Measurements from ENCODE around the gene CCDC170.

Gene CCDC170

DNA sequence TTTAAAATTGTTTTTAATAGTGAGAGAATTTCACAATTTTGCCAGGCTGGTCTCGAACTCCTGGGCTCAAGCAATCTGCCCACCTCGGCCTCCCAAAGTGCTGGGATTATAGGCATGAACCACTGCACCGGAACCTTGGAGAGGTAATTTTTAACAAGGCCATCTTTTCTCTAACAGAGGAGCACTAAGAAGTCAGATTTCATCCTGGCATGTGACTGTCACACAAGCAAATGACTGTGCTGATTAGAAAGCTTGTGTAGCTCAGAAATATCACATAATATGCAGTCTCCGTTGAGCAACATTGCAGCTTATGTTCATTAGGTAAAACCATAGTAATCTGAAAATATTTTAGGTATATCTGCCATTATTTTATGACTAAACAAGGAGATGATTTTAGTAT is 156.0 kb downstream of the CCDC170 start:
- H2BK120ac ChIP-seq (ENCODE audit: insufficient read depth, low read length, poor library complexity), result no peak overlapping the region
- H4K8ac ChIP-seq (ENCODE audit: low read depth, low read length), result no peak overlapping the region
- no peaks in the 10 kb centered on the region for H3K4me1 ChIP-seq (ENCODE audit: control insufficient read depth in 1 of 2, insufficient read depth in 2 of 2, low read length in 2 of 2)
- H3K23ac ChIP-seq (ENCODE audit: low read length), result no peak overlapping the region
- no peaks in the 10 kb centered on the region for H3K79me2 ChIP-seq (ENCODE audit: control insufficient read depth, insufficient read depth, low read length, poor library complexity)
- no CpG with 5 or more reads among the region's 4 CpGs for WGBS (ENCODE audit: extremely low coverage, insufficient coverage, insufficient read length)
- no peak overlapping the region for H2AFZ ChIP-seq (ENCODE audit: insufficient read depth, low read length, poor library complexity)
- no peak overlapping the region for H2BK12ac ChIP-seq (ENCODE audit: low read length)
- peaks cover 2% of the 10 kb centered on the region for H3K9me3 ChIP-seq (ENCODE audit: insufficient read depth, low read depth, low read length)
- H4K12ac ChIP-seq (ENCODE audit: low read depth, low read length), result no peak overlapping the region
- no peak overlapping the region for H3K9ac ChIP-seq (ENCODE audit: low read length)
- no peak overlapping the region for H3K4me3 ChIP-seq (ENCODE audit: low read depth, low read length)
- H3K79me1 ChIP-seq (ENCODE audit: low read length), result no peaks in the 10 kb centered on the region
- H3K27ac ChIP-seq (ENCODE audit: low read depth, low read length), result no peak overlapping the region
- H3K4ac ChIP-seq (ENCODE audit: low read depth, low read length), result no peak overlapping the region
- no peaks in the 10 kb centered on the region for H3K36me3 ChIP-seq (ENCODE audit: control insufficient read depth in 1 of 2, insufficient read depth in 2 of 2, low read length in 2 of 2)
- no peak for DNase-seq
- H2AK5ac ChIP-seq (ENCODE audit: low read length), result no peak overlapping the region
- no peak overlapping the region for H2BK5ac ChIP-seq (ENCODE audit: low read depth, low read length, poor library complexity)
- H3K4me2 ChIP-seq (ENCODE audit: low read length), result no peak overlapping the region
- no peak overlapping the region for H4K91ac ChIP-seq (ENCODE audit: low read depth, low read length)
- H3K18ac ChIP-seq (ENCODE audit: low read length), result no peak overlapping the region
- no peak overlapping the region for H3K14ac ChIP-seq (ENCODE audit: low read length)
- H3K27me3 ChIP-seq (ENCODE audit: insufficient read depth, low read length), result no peaks in the 10 kb centered on the region

DNA sequence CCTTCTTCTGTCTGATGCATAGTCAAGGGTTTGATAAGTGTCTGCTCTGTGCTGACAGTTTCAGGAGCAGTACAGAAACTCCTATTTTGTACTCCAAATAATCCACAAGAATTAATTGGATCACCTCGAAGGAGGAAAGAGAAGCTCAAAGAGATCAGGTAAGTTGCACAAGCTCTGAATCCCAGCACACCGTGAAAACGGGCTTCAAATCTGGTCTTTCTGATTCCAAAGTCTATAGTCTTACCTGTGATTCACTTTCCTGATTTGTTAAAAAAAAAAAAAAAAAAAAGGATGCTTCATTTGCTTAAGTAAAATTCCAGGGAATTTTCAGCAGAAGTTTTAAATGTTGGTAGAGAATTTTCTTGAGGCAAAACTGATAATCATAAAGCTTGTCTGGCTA is 157.8 kb downstream of the CCDC170 start:
- no peak for DNase-seq
- Histone ChIP-seq H3K36me3 (ENCODE audit: control insufficient read depth in 1 of 2, insufficient read depth in 2 of 2, low read length in 2 of 2) (no peaks in the 10 kb centered on the region), H4K8ac (ENCODE audit: low read depth, low read length) (no peak overlapping the region), H4K12ac (ENCODE audit: low read depth, low read length) (no peak overlapping the region), H4K91ac (ENCODE audit: low read depth, low read length) (no peak overlapping the region), H2BK12ac (ENCODE audit: low read length) (no peak overlapping the region), H3K4me3 (ENCODE audit: low read depth, low read length) (no peak overlapping the region), H3K27ac (ENCODE audit: low read depth, low read length) (no peak overlapping the region), H2AFZ (ENCODE audit: insufficient read depth, low read length, poor library complexity) (no peak overlapping the region), H3K9me3 (ENCODE audit: insufficient read depth, low read depth, low read length) (peaks cover 2% of the 10 kb centered on the region), H3K4ac (ENCODE audit: low read depth, low read length) (no peak overlapping the region), H2BK120ac (ENCODE audit: insufficient read depth, low read length, poor library complexity) (no peak overlapping the region), H3K23ac (ENCODE audit: low read length) (no peak overlapping the region), H3K9ac (ENCODE audit: low read length) (no peak overlapping the region), H3K79me2 (ENCODE audit: control insufficient read depth, insufficient read depth, low read length, poor library complexity) (no peaks in the 10 kb centered on the region), H3K18ac (ENCODE audit: low read length) (no peak overlapping the region), H2AK5ac (ENCODE audit: low read length) (no peak overlapping the region), H2BK5ac (ENCODE audit: low read depth, low read length, poor library complexity) (no peak overlapping the region), H3K14ac (ENCODE audit: low read length) (no peak overlapping the region), H3K4me1 (ENCODE audit: control insufficient read depth in 1 of 2, insufficient read depth in 2 of 2, low read length in 2 of 2) (no peaks in the 10 kb centered on the region), H3K27me3 (ENCODE audit: insufficient read depth, low read length) (no peaks in the 10 kb centered on the region), H3K4me2 (ENCODE audit: low read length) (no peak overlapping the region), H3K79me1 (ENCODE audit: low read length) (no peaks in the 10 kb centered on the region)
- no CpG with 5 or more reads among the region's 3 CpGs for WGBS (ENCODE audit: extremely low coverage, insufficient coverage, insufficient read length)

DNA sequence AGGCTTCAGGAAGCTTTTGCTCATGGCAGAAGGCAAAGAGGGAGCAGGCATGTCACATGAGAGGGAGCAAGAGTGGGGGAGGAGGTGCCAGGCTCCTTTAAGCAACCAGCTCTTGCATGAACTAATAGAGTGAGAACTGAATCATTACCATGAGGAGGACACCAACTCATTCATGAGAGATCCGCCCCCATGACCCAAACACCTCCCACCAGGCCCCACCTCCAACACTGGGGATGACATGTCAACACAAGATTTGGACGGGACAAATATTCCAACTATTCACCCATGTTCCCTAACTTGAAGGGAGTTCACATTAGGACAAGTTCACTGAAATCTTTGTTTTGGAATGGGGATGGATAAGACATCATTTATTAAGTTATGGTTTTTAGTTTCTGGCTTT is 158.5 kb downstream of the CCDC170 start:
- no peak overlapping the region for H2BK5ac ChIP-seq (ENCODE audit: low read depth, low read length, poor library complexity)
- H3K9ac ChIP-seq (ENCODE audit: low read length), result no peak overlapping the region
- H3K4ac ChIP-seq (ENCODE audit: low read depth, low read length), result no peak overlapping the region
- H4K91ac ChIP-seq (ENCODE audit: low read depth, low read length), result no peak overlapping the region
- H3K14ac ChIP-seq (ENCODE audit: low read length), result no peak overlapping the region
- H3K18ac ChIP-seq (ENCODE audit: low read length), result no peak overlapping the region
- H3K23ac ChIP-seq (ENCODE audit: low read length), result no peak overlapping the region
- no peak overlapping the region for H3K4me2 ChIP-seq (ENCODE audit: low read length)
- no peak overlapping the region for H2BK120ac ChIP-seq (ENCODE audit: insufficient read depth, low read length, poor library complexity)
- no peak overlapping the region for H4K8ac ChIP-seq (ENCODE audit: low read depth, low read length)
- H3K27me3 ChIP-seq (ENCODE audit: insufficient read depth, low read length), result no peaks in the 10 kb centered on the region
- H3K4me1 ChIP-seq (ENCODE audit: control insufficient read depth in 1 of 2, insufficient read depth in 2 of 2, low read length in 2 of 2), result no peaks in the 10 kb centered on the region
- H2AFZ ChIP-seq (ENCODE audit: insufficient read depth, low read length, poor library complexity), result no peak overlapping the region
- no peaks in the 10 kb centered on the region for H3K79me1 ChIP-seq (ENCODE audit: low read length)
- no peak overlapping the region for H3K27ac ChIP-seq (ENCODE audit: low read depth, low read length)
- no peak overlapping the region for H3K4me3 ChIP-seq (ENCODE audit: low read depth, low read length)
- H3K9me3 ChIP-seq (ENCODE audit: insufficient read depth, low read depth, low read length), result peaks cover 2% of the 10 kb centered on the region
- DNase-seq, result no peak
- H2AK5ac ChIP-seq (ENCODE audit: low read length), result no peak overlapping the region
- no CpG with 5 or more reads among the region's 2 CpGs for WGBS (ENCODE audit: extremely low coverage, insufficient coverage, insufficient read length)
- H3K36me3 ChIP-seq (ENCODE audit: control insufficient read depth in 1 of 2, insufficient read depth in 2 of 2, low read length in 2 of 2), result no peaks in the 10 kb centered on the region
- H2BK12ac ChIP-seq (ENCODE audit: low read length), result no peak overlapping the region
- H3K79me2 ChIP-seq (ENCODE audit: control insufficient read depth, insufficient read depth, low read length, poor library complexity), result no peaks in the 10 kb centered on the region
- no peak overlapping the region for H4K12ac ChIP-seq (ENCODE audit: low read depth, low read length)

DNA sequence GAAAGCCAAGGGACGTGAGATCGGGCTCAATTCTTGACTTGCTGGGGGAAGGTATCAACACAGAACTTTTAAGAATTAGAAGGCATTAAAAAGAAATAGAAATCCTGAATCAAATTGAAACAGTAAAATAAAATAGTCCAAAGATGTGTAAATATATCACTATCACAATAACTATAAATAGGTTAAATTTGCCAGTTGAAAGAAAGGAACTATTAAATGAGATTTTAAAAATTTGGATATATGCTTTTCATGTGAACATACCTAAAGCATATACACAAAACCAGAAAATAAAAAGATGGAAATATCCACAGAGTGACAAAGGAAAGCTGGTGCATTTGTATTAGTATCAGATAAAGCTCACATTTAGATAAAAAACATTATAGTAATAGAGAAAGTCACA is 161.3 kb downstream of the CCDC170 start:
- Histone ChIP-seq H3K9ac (ENCODE audit: low read length) (no peak overlapping the region), H4K12ac (ENCODE audit: low read depth, low read length) (no peak overlapping the region), H3K79me1 (ENCODE audit: low read length) (no peaks in the 10 kb centered on the region), H2AFZ (ENCODE audit: insufficient read depth, low read length, poor library complexity) (no peak overlapping the region), H3K27me3 (ENCODE audit: insufficient read depth, low read length) (no peaks in the 10 kb centered on the region), H3K4ac (ENCODE audit: low read depth, low read length) (no peak overlapping the region), H3K36me3 (ENCODE audit: control insufficient read depth in 1 of 2, insufficient read depth in 2 of 2, low read length in 2 of 2) (no peaks in the 10 kb centered on the region), H4K8ac (ENCODE audit: low read depth, low read length) (no peak overlapping the region), H2AK5ac (ENCODE audit: low read length) (no peak overlapping the region), H3K18ac (ENCODE audit: low read length) (no peak overlapping the region), H3K4me1 (ENCODE audit: control insufficient read depth in 1 of 2, insufficient read depth in 2 of 2, low read length in 2 of 2) (no peaks in the 10 kb centered on the region), H2BK120ac (ENCODE audit: insufficient read depth, low read length, poor library complexity) (no peak overlapping the region), H3K4me2 (ENCODE audit: low read length) (no peak overlapping the region), H2BK12ac (ENCODE audit: low read length) (no peak overlapping the region), H3K23ac (ENCODE audit: low read length) (no peak overlapping the region), H2BK5ac (ENCODE audit: low read depth, low read length, poor library complexity) (no peak overlapping the region), H4K91ac (ENCODE audit: low read depth, low read length) (no peak overlapping the region), H3K9me3 (ENCODE audit: insufficient read depth, low read depth, low read length) (peaks cover 2% of the 10 kb centered on the region), H3K79me2 (ENCODE audit: control insufficient read depth, insufficient read depth, low read length, poor library complexity) (no peaks in the 10 kb centered on the region), H3K27ac (ENCODE audit: low read depth, low read length) (no peak overlapping the region), H3K14ac (ENCODE audit: low read length) (no peak overlapping the region), H3K4me3 (ENCODE audit: low read depth, low read length) (no peak overlapping the region)
- no peak for DNase-seq
- no CpG with 5 or more reads among the region's 2 CpGs for WGBS (ENCODE audit: extremely low coverage, insufficient coverage, insufficient read length)
